ENCODE results near the gene GNB1.

Gene GNB1

GRCh38 chr1:1922702-1922955 lies 31.7 kb upstream of the GNB1 start:
- no peak for DNase-seq

- no peak for DNase-seq
These were observed 31.2 kb upstream of the GNB1 start for GRCh38 chr1:1921901-1922701.

- no peak for DNase-seq
These were observed 30.6 kb upstream of the GNB1 start for GRCh38 chr1:1921459-1921862.

- no peak for DNase-seq
These were observed 29.9 kb upstream of the GNB1 start for GRCh38 chr1:1920608-1921458.

- DNase-seq: no peak
These were observed 29.2 kb upstream of the GNB1 start for GRCh38 chr1:1920057-1920607.

GRCh38 chr1:1919304-1920056 lies 28.6 kb upstream of the GNB1 start:
- DNase-seq: peak; percentile 99 to 100

GRCh38 chr1:1918901-1919303 lies 28.0 kb upstream of the GNB1 start, which contains the start of gene TMEM52:
Gene TMEM52 (minus strand): TSS chr1:1919279. CDS start chr1:1919265, 14 bp downstream.
- no peak for DNase-seq

GRCh38 chr1:1917995-1918900 lies 27.4 kb upstream of the GNB1 start:
- no peak for DNase-seq

- no peak for DNase-seq
These were observed 26.6 kb upstream of the GNB1 start for GRCh38 chr1:1917304-1917976.

- DNase-seq: no peak
These were observed 26.0 kb upstream of the GNB1 start for GRCh38 chr1:1916851-1917251.

- no peak for DNase-seq
These were observed 25.3 kb upstream of the GNB1 start for GRCh38 chr1:1915911-1916840.

- DNase-seq: no peak
These were observed 24.2 kb upstream of the GNB1 start, which contains the start of gene CALML6 for GRCh38 chr1:1914971-1915692. Gene CALML6 (plus strand): TSS chr1:1915260. CDS start chr1:1915281, 21 bp downstream.

- DNase-seq: no peak
These were observed 23.4 kb upstream of the GNB1 start for GRCh38 chr1:1914101-1914970.

GRCh38 chr1:1911350-1912041 lies 20.6 kb upstream of the GNB1 start:
- no peak for DNase-seq

- no peak for DNase-seq
These were observed 19.9 kb upstream of the GNB1 start for GRCh38 chr1:1910651-1911331.

GRCh38 chr1:1910033-1910465 lies 19.2 kb upstream of the GNB1 start:
- DNase-seq: no peak

- no peak for DNase-seq
These were observed 17.6 kb upstream of the GNB1 start for GRCh38 chr1:1908506-1908791.
